PFSK-1 (cell line): ENCODE measurements around the gene CNN2.

ENCODE experiments used
- FOXP2 ChIP-seq: optimal IDR thresholded peaks from 2 replicates; pipeline ENCODE3; 2011; ENCODE audit warnings: borderline replicate concordance, control low read depth, inconsistent platforms; ENCODE audit not compliant: insufficient read depth; ENCODE audit errors: extremely low read length, extremely low read depth
- POLR2AphosphoS5 ChIP-seq: IDR thresholded peaks from 2 replicates; pipeline ENCODE4 v1.6.1; 2012; ENCODE audit warnings: low read depth, mild to moderate bottlenecking, control low read depth, low read length, moderate library complexity
- REST ChIP-seq, 2 experiments: IDR thresholded peaks; 2 replicates each; pipeline versions ENCODE4 v1.6.1 to v1.8.0; 2011 to 2012; ENCODE audit warnings: low read depth in 2 of 2, low read length in 2 of 2, control low read depth in 1 of 2, inconsistent platforms in 1 of 2, mild to moderate bottlenecking in 1 of 2, moderate library complexity in 1 of 2; ENCODE audit not compliant: insufficient read depth in 1 of 2
- SIN3A ChIP-seq: IDR thresholded peaks from 2 replicates; pipeline ENCODE4 v1.6.1; 2012; ENCODE audit warnings: mild to moderate bottlenecking, low read length, moderate library complexity, borderline replicate concordance; ENCODE audit not compliant: insufficient read depth
- TAF1 ChIP-seq: IDR thresholded peaks from 2 replicates; pipeline ENCODE4 v1.6.1; 2012; ENCODE audit warnings: low read length, control low read depth, borderline replicate concordance; ENCODE audit not compliant: insufficient read depth

The CNN2 gene

GRCh38 chr19:1070576-1070930, 44.1 kb downstream of the CNN2 start:
- no peak for TF ChIP-seq SIN3A
- no peak for TF ChIP-seq FOXP2
- TF ChIP-seq POLR2AphosphoS5: no peak
- TF ChIP-seq REST (IDR thresholded peaks at IDR 0.05; ENCODE audit: insufficient read depth in 1 of 2, low read depth in 2 of 2, low read length in 2 of 2): no peak
- no peak for TF ChIP-seq TAF1

DNA sequence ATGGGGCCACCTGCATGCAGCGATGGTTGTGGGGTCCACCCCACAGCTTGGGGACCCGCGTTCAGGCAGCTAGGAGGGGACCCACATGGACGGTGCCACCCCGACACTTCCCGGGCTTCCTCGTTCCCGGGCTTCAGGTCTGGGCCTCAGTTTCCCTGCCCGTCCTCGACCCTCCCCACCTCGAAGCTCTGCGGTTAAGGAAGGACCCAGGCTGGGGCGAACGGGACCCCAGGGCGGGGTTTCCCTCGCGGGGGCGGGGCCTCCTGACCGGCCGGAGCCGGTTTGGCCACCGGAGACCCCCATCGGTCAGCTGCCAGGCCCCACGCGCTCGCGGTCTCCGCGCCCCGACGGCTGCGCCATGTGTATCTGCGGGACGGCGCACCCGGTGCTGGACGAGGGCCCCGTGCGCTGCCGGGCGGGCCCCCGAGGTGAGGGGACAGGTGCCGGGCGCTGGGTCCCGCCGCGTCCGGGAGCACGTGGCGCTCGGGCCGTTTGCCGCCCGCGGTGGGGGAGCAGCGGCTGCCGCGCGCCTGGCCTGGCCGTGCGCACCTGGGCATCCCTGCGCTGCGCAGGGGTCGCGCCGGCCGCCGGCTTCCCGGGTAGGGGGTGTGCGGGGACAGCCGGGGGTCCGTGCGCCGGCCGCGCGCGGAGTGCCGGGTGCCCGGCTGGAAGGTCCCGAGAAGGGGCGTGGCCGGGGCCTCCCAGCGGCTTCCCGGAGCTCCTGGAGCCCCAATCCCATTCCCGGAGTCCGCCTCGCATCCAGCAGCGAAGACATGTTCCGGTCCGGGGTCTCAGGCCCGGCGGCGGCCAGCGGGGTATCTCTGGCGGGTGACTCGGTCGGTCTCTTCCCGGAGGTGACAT, 44.8 kb downstream of the CNN2 start:
- TF ChIP-seq FOXP2 (no peak), REST (IDR thresholded peaks at IDR 0.05; ENCODE audit: insufficient read depth in 1 of 2, low read depth in 2 of 2, low read length in 2 of 2) (no peak), TAF1 (no peak), SIN3A (no peak), POLR2AphosphoS5 (no peak)

GRCh38 chr19:1072371-1073015, 46.1 kb downstream of the CNN2 start:
- TF ChIP-seq SIN3A (no peak), FOXP2 (no peak), POLR2AphosphoS5 (no peak)

DNA sequence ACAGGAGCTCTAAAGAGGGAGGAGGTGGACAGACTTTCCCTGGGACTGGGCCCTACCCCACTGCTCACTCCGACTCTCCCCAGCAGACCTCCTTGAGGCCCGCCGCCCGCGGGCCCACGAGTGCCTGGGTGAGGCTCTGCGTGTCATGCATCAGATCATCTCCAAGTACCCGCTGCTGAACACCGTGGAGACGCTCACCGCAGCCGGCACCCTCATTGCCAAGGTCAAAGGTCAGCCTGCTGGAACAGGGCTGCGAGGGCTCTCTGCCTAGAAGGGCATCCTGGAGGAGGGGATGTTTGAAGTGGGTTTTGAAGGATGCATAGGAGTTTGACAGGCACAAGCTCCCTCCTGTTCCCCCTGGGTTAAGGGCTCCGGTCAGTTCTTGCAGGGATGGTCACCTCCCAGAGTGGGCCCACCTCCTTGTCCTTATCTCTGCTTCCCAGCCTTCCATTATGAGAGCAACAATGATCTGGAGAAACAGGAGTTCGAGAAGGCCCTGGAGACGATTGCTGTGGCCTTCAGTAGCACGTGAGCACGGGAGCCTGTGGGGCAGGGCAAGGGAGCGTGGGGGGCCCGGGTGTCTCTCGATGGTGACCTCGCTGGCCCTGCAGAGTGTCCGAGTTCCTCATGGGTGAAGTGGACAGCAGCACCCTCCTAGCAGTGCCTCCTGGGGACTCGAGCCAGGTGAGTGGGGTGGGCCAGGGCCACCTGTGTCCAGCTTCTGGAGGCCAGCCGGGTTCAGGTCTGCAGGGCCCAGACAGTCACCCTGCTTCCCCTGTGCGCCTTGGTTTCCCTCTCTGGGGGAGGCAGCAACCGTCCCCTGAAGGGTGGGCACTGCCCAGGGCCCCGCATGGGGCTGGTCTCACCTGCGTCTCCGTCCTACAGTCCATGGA, 46.9 kb downstream of the CNN2 start:
- TF ChIP-seq SIN3A: no peak
- no peak for TF ChIP-seq REST (IDR thresholded peaks at IDR 0.05; ENCODE audit: insufficient read depth in 1 of 2, low read depth in 2 of 2, low read length in 2 of 2)
- TF ChIP-seq POLR2AphosphoS5: no peak
- TF ChIP-seq FOXP2: no peak
- no peak for TF ChIP-seq TAF1

- TF ChIP-seq SIN3A (no peak), TAF1 (no peak), FOXP2 (no peak), REST (IDR thresholded peaks at IDR 0.05; ENCODE audit: insufficient read depth in 1 of 2, low read depth in 2 of 2, low read length in 2 of 2) (no peak), POLR2AphosphoS5 (no peak)
Observed at GRCh38 chr19:1073956-1074517, 47.6 kb downstream of the CNN2 start.
